Naive thymus-derived CD4-positive, alpha-beta T cell (primary cell): Measurements from ENCODE around the gene EIF1AD. TPM values are rescaled to one million over a fixed set of nuclear protein-coding genes. Genes with fewer than 3 reads are reported as not detected.

ENCODE experiments used
- ATAC-seq: fragments of 150-1000 bp; cut with Tn5 transposase; 2 replicates; pipeline ENCODE4 v1.10.0; 2021; ENCODE audit warnings: mild to moderate bottlenecking, moderate library complexity
- CTCF ChIA-PET: fragments of 350-600 bp; sonication (Branson Sonifier 250); formaldehyde crosslinking; loops from one replicate; lab custom pipeline; 2021; ENCODE audit warnings: antibody characterized with exemption; lab: Charles Lee
- POLR2A ChIA-PET: fragments of 350-600 bp; sonication (Branson Sonifier 250); formaldehyde crosslinking; loops from one replicate; lab custom pipeline; 2021; ENCODE audit warnings: antibody characterized with exemption, inconsistent platforms; lab: Charles Lee
- DNase-seq, 9 donors: peaks; one replicate each; pipeline versions ENCODE4 v3.0.0 to v3.0.0-alpha.2; 2020 to 2022; ENCODE audit warnings: mixed read lengths in 1 of 9
- H3K27ac ChIP-seq: one replicate; pipeline ENCODE4 v1.7.0; 2013; ENCODE audit warnings: mild to moderate bottlenecking, low read depth, low read length, moderate library complexity
- H3K27me3 ChIP-seq, 2 donors: one replicate each; pipeline ENCODE4 v1.7.0; 2013; ENCODE audit warnings: low read length in 2 of 2, mild to moderate bottlenecking in 2 of 2, moderate library complexity in 2 of 2; ENCODE audit not compliant: control insufficient read depth in 2 of 2, insufficient read depth in 2 of 2
- H3K36me3 ChIP-seq, 3 experiments: 1 replicate in 2 of 3; 2 replicates in 1 of 3; pipeline ENCODE4 v1.7.0; 2013; ENCODE audit warnings: low read length in 3 of 3, mild to moderate bottlenecking in 3 of 3, moderate library complexity in 1 of 3; ENCODE audit not compliant: insufficient read depth in 3 of 3, control insufficient read depth in 2 of 3
- H3K4me1 ChIP-seq, 2 donors: one replicate each; pipeline ENCODE4 v1.7.0; 2013; ENCODE audit warnings: low read length in 2 of 2, mild to moderate bottlenecking in 2 of 2, moderate library complexity in 1 of 2; ENCODE audit not compliant: control insufficient read depth in 2 of 2, insufficient read depth in 2 of 2
- H3K4me3 ChIP-seq: 2 replicates; pipeline ENCODE4 v1.7.0; 2013; ENCODE audit warnings: mild to moderate bottlenecking, low read length
- H3K9me3 ChIP-seq, 3 experiments: 1 replicate in 2 of 3; 2 replicates in 1 of 3; pipeline ENCODE4 v1.7.0; 2013; ENCODE audit warnings: low read length in 3 of 3; ENCODE audit not compliant: control insufficient read depth in 2 of 3
- H3K27ac Mint-ChIP-seq, 9 donors: one replicate each; pipeline ENCODE4 v1.8.0; 2020 to 2022; ENCODE audit warnings: mixed read lengths in 9 of 9, mild to moderate bottlenecking in 8 of 9, moderate library complexity in 5 of 9, inconsistent platforms in 2 of 9
- H3K27me3 Mint-ChIP-seq, 5 donors: one replicate each; pipeline ENCODE4 v1.8.0; 2021 to 2022; ENCODE audit warnings: mixed read lengths in 5 of 5, mild to moderate bottlenecking in 1 of 5
- H3K36me3 Mint-ChIP-seq, 5 donors: one replicate each; pipeline ENCODE4 v1.8.0; 2020 to 2022; ENCODE audit warnings: mixed read lengths in 5 of 5, mild to moderate bottlenecking in 3 of 5, inconsistent platforms in 1 of 5
- H3K4me1 Mint-ChIP-seq, 7 donors: one replicate each; pipeline ENCODE4 v1.8.0; 2020 to 2022; ENCODE audit warnings: mixed read lengths in 7 of 7, mild to moderate bottlenecking in 3 of 7, inconsistent platforms in 1 of 7
- H3K4me3 Mint-ChIP-seq, 10 donors: one replicate each; pipeline ENCODE4 v1.8.0; 2020 to 2022; ENCODE audit warnings: mild to moderate bottlenecking in 10 of 10, mixed read lengths in 10 of 10, moderate library complexity in 6 of 10, inconsistent platforms in 2 of 10
- H3K9me3 Mint-ChIP-seq, 11 donors: one replicate each; pipeline ENCODE4 v1.8.0; 2020 to 2022; ENCODE audit warnings: mixed read lengths in 11 of 11, mild to moderate bottlenecking in 4 of 11, inconsistent platforms in 1 of 11, moderate library complexity in 1 of 11
- intact Hi-C, 2 donors: fragments of 100-400 bp; cut with micrococcal nuclease; formaldehyde crosslinking; loops; one replicate each; pipeline ENCODE4 v1.15.1; 2023
- polyA plus RNA-seq, 2 donors: library from polyadenylated mRNA; unstranded; fragments of 300-500 nt; fragmentation: Illumina TruSeq; gene quantifications; one replicate each; pipeline ENCODE4 v1.2.3, GENCODE V29; 2021
- total RNA-seq, 6 experiments: library from RNA in 5 of 6; stranded (reverse) in 5 of 6; gene quantifications; 1 replicate in 5 of 6; 2 replicates in 1 of 6; pipeline ENCODE4 v1.2.3 and lab custom pipeline; 2021 to 2026

Gene EIF1AD
- total and polyA plus RNA-seq, 7 experiments from 2014 or later = 17.7 to 114 (median 58.2) TPM

DNA sequence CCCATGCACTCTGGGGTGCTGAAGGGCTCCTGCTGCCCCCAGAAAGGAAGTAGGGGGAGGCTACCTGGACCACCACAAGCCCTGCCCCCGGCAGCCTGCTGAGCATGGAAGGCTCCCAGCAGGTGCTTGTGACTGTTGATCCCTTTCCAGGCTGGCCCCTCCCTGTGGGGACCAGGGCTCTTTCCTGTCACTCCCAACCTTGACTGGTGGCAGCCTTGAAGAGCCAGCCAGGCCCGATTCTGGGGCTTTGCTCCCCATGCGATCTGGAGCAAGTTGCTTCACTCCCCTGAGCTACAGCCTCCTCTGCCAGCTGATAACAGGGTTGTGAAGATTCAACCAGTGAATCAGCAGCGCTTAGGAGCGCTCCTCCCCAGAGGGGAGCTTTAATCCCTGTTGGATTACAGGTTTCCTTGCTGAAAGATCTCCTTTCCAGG is 5.3 kb upstream of the EIF1AD start:
- Mint-ChIP-seq H3K27me3 (peaks cover 0 to 22% (median 0%) of the 10 kb centered on the region in 5 donors), H3K9me3 (no peaks in the 10 kb centered on the region), H3K4me1 (peaks cover 7 to 20% (median 14%) of the 10 kb centered on the region in 7 donors), H3K36me3 (peaks cover 0 to 14% (median 4%) of the 10 kb centered on the region in 5 donors), H3K27ac (no peak overlapping the region), H3K4me3 (no peak overlapping the region)
- peaks cover 3 to 15% of the 10 kb centered on the region in 2 donors for H3K4me1 ChIP-seq
- CTCF ChIA-PET = interaction anchor here (0.6 to 1.0 kb wide), 2 partner anchors 15 to 310 kb away, joined by 3 read pairs; no protein-coding TSS in a partner anchor
- H3K27ac ChIP-seq = no peak overlapping the region
- DNase-seq (no peak), ATAC-seq (no peak)
- intact Hi-C loops = no loop called here
- H3K9me3 ChIP-seq = no peaks in the 10 kb centered on the region
- no peaks in the 10 kb centered on the region for H3K27me3 ChIP-seq
- H3K36me3 ChIP-seq = peaks cover 0 to 33% (median 0%) of the 10 kb centered on the region in 3 experiments
- no peak overlapping the region for H3K4me3 ChIP-seq
- POLR2A ChIA-PET = no interaction called here

DNA sequence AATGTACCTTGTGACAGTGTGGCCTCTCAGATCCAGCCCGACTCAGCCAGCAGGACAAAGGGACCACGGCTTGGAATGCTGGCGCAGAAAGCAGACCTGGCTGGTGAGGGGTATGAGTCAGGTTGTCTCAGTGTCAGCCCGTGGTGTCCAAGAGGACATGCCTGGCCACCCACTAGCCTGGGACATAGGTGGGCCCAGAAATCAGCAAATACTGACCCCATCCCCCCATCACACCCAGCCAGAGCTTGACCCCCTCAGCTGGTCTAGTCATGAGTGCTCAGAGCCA is 4.9 kb upstream of the EIF1AD start:
- Mint-ChIP-seq H3K4me3 (no peak overlapping the region), H3K27ac (peak overlapping the region in 2 of 9 donors; percentile 20 to 22), H3K27me3 (peaks cover 0 to 19% (median 0%) of the 10 kb centered on the region in 5 donors), H3K9me3 (no peaks in the 10 kb centered on the region), H3K36me3 (peaks cover 0 to 18% (median 6%) of the 10 kb centered on the region in 5 donors), H3K4me1 (peaks cover 9 to 24% (median 17%) of the 10 kb centered on the region in 7 donors)
- Histone ChIP-seq H3K4me1 (peaks cover 3 to 11% of the 10 kb centered on the region in 2 donors), H3K27me3 (no peaks in the 10 kb centered on the region), H3K9me3 (no peaks in the 10 kb centered on the region), H3K36me3 (peaks cover 0 to 35% (median 0%) of the 10 kb centered on the region in 3 experiments), H3K27ac (no peak overlapping the region), H3K4me3 (no peak overlapping the region)
- ATAC-seq (no peak), DNase-seq (no peak)
- intact Hi-C loops = no loop called here
- ChIA-PET POLR2A (no interaction called here), CTCF (no interaction called here)

DNA sequence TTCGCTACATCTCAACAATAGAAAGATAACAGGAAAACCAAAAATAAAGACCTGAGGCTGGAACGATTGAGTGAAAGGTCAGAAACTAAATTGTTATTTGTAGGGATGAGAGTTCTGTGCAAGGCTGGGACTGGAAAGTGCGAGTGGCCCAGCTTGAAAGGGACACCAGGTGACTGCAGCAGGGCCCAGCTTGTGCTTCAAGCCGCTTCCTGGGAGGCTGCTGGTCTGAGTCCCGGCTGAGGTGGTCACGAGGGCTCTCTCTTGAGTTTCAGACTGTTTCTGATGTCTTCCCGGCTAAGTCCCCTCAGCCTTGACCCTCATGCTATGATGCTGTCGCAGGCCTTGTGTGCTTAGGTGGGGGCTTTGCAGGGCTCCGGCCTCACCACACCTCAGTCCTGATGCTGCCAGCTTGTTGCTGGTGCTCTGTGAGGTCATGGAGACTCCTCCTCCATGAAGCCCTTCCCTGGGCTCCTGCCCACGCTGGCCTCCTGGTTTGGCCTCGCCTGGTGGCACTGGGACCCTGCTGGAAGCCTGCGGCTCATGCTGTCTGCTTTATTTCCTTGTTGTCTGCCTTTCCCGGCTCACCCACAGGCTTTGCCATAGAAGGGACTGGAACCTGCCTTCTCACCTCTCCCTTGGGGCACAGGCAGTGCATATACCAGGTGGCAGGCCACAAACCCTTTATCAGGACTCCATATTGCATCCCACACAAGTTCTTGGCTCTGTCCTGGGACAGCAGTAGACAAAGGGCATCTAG is 4.4 kb upstream of the EIF1AD start:
- Mint-ChIP-seq H3K27me3 (peaks cover 0 to 16% (median 0%) of the 10 kb centered on the region in 5 donors), H3K4me1 (peaks cover 14 to 29% (median 22%) of the 10 kb centered on the region in 7 donors), H3K36me3 (peaks cover 0 to 21% (median 6%) of the 10 kb centered on the region in 5 donors), H3K4me3 (peak overlapping the region in 1 of 10 donors; percentile 57), H3K9me3 (no peaks in the 10 kb centered on the region), H3K27ac (peak overlapping the region in 3 of 9 donors; percentile 20 to 57 (median 22))
- intact Hi-C loops = no loop called here
- H3K36me3 ChIP-seq = peaks cover 0 to 39% (median 0%) of the 10 kb centered on the region in 3 experiments
- no peaks in the 10 kb centered on the region for H3K9me3 ChIP-seq
- CTCF ChIA-PET = no interaction called here
- ATAC-seq (no peak), DNase-seq (no peak)
- no peak overlapping the region for H3K4me3 ChIP-seq
- no peak overlapping the region for H3K27ac ChIP-seq
- peaks cover 3 to 8% of the 10 kb centered on the region in 2 donors for H3K4me1 ChIP-seq
- no peaks in the 10 kb centered on the region for H3K27me3 ChIP-seq
- POLR2A ChIA-PET = no interaction called here

DNA sequence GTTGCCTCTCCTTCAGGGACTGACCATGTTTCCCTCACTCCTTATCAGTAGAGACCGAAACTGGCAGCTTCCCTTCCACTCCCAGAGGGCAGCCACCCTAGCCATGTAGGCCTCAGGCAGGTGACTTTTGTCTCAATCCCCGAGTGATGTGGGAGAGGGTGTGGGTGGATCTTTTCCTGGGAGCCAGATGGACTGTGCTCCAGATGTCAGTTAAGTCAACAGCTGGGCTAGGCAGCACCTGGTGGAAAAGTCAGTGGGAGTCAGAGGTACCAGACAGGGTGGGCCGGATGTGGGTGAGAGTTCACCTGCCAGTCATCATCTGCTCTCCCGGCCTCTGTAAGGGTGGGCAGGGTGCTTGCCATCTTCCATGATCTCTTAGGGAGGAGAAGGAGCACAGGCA is 2.2 kb upstream of the EIF1AD start:
- H3K4me3 Mint-ChIP-seq = peak overlapping the region in 8 of 10 donors; percentile 25 to 100 (median 64)
- H3K4me1 Mint-ChIP-seq = peaks cover 21 to 51% (median 36%) of the 10 kb centered on the region in 7 donors
- peaks cover 0 to 4% (median 0%) of the 10 kb centered on the region in 5 donors for H3K27me3 Mint-ChIP-seq
- H3K36me3 Mint-ChIP-seq = peaks cover 3 to 26% (median 7%) of the 10 kb centered on the region in 5 donors
- H3K9me3 Mint-ChIP-seq = no peaks in the 10 kb centered on the region
- Histone ChIP-seq H3K9me3 (no peaks in the 10 kb centered on the region), H3K4me1 (peaks cover 8 to 14% of the 10 kb centered on the region in 2 donors), H3K27me3 (no peaks in the 10 kb centered on the region), H3K36me3 (peaks cover 0 to 52% (median 13%) of the 10 kb centered on the region in 3 experiments), H3K27ac (no peak overlapping the region), H3K4me3 (no peak overlapping the region)
- ChIA-PET CTCF (interaction anchor here (0.7 kb wide), 1 partner anchor 17 kb away, joined by 3 read pairs; no protein-coding TSS in a partner anchor), POLR2A (interaction anchor here (0.6 to 0.9 kb wide), 2 partner anchors 18 to 275 kb away, joined by 4 to 8 read pairs; no protein-coding TSS in a partner anchor)
- H3K27ac Mint-ChIP-seq = peak overlapping the region in 6 of 9 donors; percentile 46 to 96 (median 60)
- no peak for ATAC-seq
- intact Hi-C loops = no loop called here
- DNase-seq = no peak

DNA sequence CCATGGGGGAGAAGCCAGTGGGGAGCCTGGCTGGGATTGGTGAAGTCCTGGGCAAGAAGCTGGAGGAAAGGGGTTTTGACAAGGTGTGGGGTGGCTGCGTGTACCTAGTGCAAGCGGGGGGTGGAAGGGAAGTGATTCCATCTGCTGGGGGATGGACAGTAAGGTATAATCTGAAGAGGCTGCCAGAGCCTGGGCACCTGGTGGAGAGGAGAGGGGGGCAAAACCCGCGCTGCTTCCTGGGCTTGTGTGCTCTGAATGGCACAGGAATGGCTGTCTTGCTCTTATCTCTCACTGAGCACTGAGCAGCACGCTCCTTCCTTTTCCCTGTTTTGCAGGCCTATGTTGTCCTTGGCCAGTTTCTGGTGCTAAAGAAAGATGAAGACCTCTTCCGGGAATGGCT is 1.3 kb upstream of the EIF1AD start:
- peaks cover 21 to 52% (median 45%) of the 10 kb centered on the region in 7 donors for H3K4me1 Mint-ChIP-seq
- POLR2A ChIA-PET = interaction anchor here (0.7 to 1.6 kb wide), 11 partner anchors 49 to 388 kb away, joined by 3 to 54 read pairs (median 4); partner anchors contain the start of genes CCDC85B, MUS81, PCNX3 and SF3B2
- H3K27ac Mint-ChIP-seq = peak overlapping the region; percentile 80 to 100 (median 92)
- H3K4me3 Mint-ChIP-seq = peak overlapping the region; percentile 83 to 100 (median 99)
- no peaks in the 10 kb centered on the region for H3K9me3 Mint-ChIP-seq
- no peaks in the 10 kb centered on the region for H3K27me3 Mint-ChIP-seq
- Histone ChIP-seq H3K9me3 (no peaks in the 10 kb centered on the region), H3K4me1 (peaks cover 8 to 14% of the 10 kb centered on the region in 2 donors), H3K27ac (peak overlapping the region; percentile 92), H3K36me3 (peaks cover 2 to 61% (median 22%) of the 10 kb centered on the region in 3 experiments), H3K4me3 (peak overlapping the region; percentile 100), H3K27me3 (no peaks in the 10 kb centered on the region)
- intact Hi-C loops = loop anchor here (2.0 kb wide), 2 partner anchors 42 to 66 kb away; no protein-coding TSS in a partner anchor
- H3K36me3 Mint-ChIP-seq = peaks cover 6 to 35% (median 10%) of the 10 kb centered on the region in 5 donors
- CTCF ChIA-PET = interaction anchor here (1.1 kb wide), 1 partner anchor 65 kb away, joined by 3 read pairs; no protein-coding TSS in a partner anchor
- ATAC-seq = no peak
- DNase-seq = no peak

DNA sequence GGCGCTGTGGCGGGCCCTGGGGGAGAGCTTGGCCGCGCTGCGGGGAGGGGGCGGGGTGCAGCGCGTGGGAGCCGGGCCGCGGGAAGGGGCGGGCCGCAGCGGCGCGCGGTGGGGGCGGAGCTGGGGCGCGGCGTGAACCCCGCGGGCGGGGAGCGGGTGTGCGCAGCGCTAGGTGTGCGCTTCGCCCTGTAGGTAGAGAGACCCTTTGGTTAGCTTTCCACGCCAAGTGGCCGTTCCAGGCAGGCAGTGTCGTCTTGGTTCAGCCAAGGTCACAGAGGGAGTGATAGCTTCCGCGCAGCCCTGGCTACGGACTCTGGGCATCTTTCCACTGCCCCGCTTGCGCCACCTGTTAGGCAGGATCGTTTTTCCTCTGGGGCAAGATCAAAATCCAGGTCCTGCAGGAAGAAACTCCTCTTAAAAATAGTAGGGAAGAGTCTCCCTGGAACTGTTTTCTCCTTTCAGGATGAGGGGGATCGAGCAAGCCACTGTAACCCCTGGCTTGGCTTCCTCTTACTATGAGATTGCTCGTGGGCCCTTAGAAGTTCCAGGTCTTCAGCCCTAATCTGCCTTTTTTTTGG is 780 bp upstream of the EIF1AD start:
- POLR2A ChIA-PET = interaction anchor here (0.7 to 1.6 kb wide), 23 partner anchors 8 to 431 kb away, joined by 3 to 54 read pairs (median 4); partner anchors contain the start of genes CCDC85B, FAM89B, FIBP and MUS81
- Histone ChIP-seq H3K27me3 (no peaks in the 10 kb centered on the region), H3K36me3 (peaks cover 5 to 66% (median 23%) of the 10 kb centered on the region in 3 experiments), H3K9me3 (no peaks in the 10 kb centered on the region), H3K27ac (peak overlapping the region; percentile 92), H3K4me3 (peak overlapping the region; percentile 100), H3K4me1 (peaks cover 8 to 14% of the 10 kb centered on the region in 2 donors)
- H3K9me3 Mint-ChIP-seq = no peaks in the 10 kb centered on the region
- no peaks in the 10 kb centered on the region for H3K27me3 Mint-ChIP-seq
- intact Hi-C loops = loop anchor here (1.0 to 2.0 kb wide), 18 partner anchors 13 to 387 kb away; partner anchors contain the start of genes C11orf68 (in 2 of the 2), CFL1 (in 2 of the 2), DRAP1 (in 2 of the 2) and KAT5 (in 2 of the 2)
- DNase-seq (peak in 1 of 9 donors; percentile 82), ATAC-seq (peak; percentile 82)
- CTCF ChIA-PET = interaction anchor here (0.8 to 1.2 kb wide), 5 partner anchors 9 to 114 kb away, joined by 3 to 4 read pairs (median 4); partner anchors contain the start of genes CST6 and FIBP
- peaks cover 21 to 54% (median 48%) of the 10 kb centered on the region in 7 donors for H3K4me1 Mint-ChIP-seq
- H3K27ac Mint-ChIP-seq = peak overlapping the region; percentile 74 to 100 (median 98)
- H3K36me3 Mint-ChIP-seq = peaks cover 11 to 38% (median 14%) of the 10 kb centered on the region in 5 donors
- peak overlapping the region; percentile 97 to 100 (median 99) for H3K4me3 Mint-ChIP-seq
